ENCODE data around the gene MRGPRX1.
"Not testable (repeated sequence)": the region's sequence is repeated elsewhere in the genome, so short reads cannot be mapped to it uniquely, and the experiment has no call there.

Gene MRGPRX1

DNA sequence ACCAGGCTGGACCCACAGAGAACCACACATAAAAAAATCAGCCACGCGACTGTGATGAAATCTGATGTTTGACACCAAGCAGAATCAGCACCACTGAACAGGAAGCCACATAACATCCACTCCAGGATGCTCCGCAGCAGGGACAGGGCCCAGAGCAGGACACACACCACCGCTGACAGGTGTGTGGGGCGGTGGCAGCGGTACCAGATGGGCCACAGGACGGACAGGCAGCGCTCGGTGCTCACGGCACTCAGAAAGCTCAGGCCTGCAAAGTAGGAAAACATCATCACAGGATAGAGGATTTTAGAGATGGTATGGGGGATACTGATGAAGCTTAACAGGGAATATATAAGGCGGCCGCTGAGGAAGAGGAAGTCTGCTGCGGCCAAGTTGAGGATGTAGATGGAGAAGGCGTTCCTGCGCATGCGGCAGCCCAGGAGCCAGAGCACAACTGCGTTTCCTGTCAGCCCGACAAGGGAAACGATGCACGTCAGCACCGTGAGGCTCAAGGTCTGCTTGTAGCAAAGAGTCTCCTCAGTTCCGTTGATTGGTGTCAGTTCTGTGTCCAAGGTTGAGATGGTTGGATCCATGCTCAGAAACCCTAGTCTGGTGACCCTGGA is 4.9 kb downstream of the MRGPRX1 start:
- Histone ChIP-seq H3K4me1 (ENCODE audit: control insufficient read depth, insufficient read depth, low read length) (no peaks in the 10 kb centered on the region), H3K9me3 (ENCODE audit: control insufficient read depth in 2 of 2, low read length in 2 of 2) (no peaks in the 10 kb centered on the region), H3K27me3 (ENCODE audit: control insufficient read depth in 1 of 2, insufficient read depth in 2 of 2, low read length in 2 of 2) (no peaks in the 10 kb centered on the region), H3K36me3 (ENCODE audit: control insufficient read depth in 2 of 2, insufficient read depth in 2 of 2, low read length in 2 of 2) (no peaks in the 10 kb centered on the region), H3K27ac (ENCODE audit: low read length) (no peak overlapping the region), H3K4me3 (ENCODE audit: low read length in 2 of 2) (no peak overlapping the region), H3K9ac (ENCODE audit: low read length in 2 of 2) (no peak overlapping the region)

DNA sequence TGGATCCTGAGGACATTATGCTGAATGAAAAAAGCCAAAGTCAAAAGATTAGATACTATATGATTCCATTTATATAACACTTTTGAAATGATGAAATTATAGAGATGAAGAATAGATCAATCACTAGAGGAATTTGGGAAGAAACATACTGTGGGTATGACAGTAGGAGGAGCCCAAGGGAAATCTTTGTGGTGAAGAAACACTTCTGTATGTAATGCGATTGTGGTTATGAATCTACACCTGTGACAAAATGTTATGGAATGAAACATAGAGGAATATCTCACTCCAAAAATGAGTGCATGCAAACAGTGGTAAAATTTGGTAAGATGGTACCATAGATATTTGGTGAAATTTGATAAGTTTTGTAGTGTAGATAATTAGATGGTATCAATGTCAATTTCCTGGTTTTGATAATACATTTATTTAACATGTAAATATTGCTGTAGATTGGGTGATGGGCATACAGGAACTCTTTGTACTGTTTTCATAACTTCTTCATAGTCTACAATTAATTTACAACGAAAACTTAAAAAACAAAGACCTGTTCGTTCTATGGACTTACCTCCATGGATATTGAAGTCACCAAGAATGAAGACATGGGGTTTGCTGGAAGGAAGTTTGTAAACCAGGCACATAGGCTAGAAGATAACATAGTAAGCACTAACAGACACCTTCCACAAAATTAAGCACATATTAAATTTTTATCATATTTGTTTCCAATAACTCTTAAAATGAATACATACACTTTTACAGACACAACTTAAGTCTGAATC is 11.5 kb downstream of the MRGPRX1 start:
- Histone ChIP-seq H3K9ac (ENCODE audit: low read length in 2 of 2) (no peak overlapping the region), H3K36me3 (ENCODE audit: control insufficient read depth in 2 of 2, insufficient read depth in 2 of 2, low read length in 2 of 2) (no peaks in the 10 kb centered on the region), H3K27me3 (ENCODE audit: control insufficient read depth in 1 of 2, insufficient read depth in 2 of 2, low read length in 2 of 2) (no peaks in the 10 kb centered on the region), H3K9me3 (ENCODE audit: control insufficient read depth in 2 of 2, low read length in 2 of 2) (no peaks in the 10 kb centered on the region), H3K27ac (ENCODE audit: low read length) (no peak overlapping the region), H3K4me3 (ENCODE audit: low read length in 2 of 2) (no peak overlapping the region), H3K4me1 (ENCODE audit: control insufficient read depth, insufficient read depth, low read length) (no peaks in the 10 kb centered on the region)

DNA sequence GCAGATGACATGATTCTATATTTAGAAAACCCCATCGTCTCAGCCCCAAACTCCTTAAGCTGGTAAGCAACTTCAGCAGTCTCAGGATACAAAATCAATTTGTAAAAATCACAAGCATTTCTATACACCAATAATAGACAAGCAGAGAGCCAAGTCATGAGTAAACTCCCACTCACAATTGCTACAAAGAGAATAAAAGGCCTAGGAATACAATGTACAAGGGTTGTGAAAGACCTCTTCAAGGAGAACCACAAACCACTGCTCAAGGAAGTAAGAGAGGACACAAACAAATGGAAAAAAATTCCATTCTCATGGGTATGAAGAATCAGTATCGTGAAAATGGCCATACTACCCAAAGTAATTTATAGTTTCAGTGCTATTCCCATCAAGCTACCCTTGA is 13.8 kb downstream of the MRGPRX1 start:
- not testable (repeated sequence) for H3K27ac ChIP-seq (ENCODE audit: low read length); H3K9me3 ChIP-seq (ENCODE audit: control insufficient read depth in 2 of 2, low read length in 2 of 2); H3K9ac ChIP-seq (ENCODE audit: low read length in 2 of 2); H3K27me3 ChIP-seq (ENCODE audit: control insufficient read depth in 1 of 2, insufficient read depth in 2 of 2, low read length in 2 of 2); H3K4me1 ChIP-seq (ENCODE audit: control insufficient read depth, insufficient read depth, low read length); H3K36me3 ChIP-seq (ENCODE audit: control insufficient read depth in 2 of 2, insufficient read depth in 2 of 2, low read length in 2 of 2); H3K4me3 ChIP-seq (ENCODE audit: low read length in 2 of 2)

DNA sequence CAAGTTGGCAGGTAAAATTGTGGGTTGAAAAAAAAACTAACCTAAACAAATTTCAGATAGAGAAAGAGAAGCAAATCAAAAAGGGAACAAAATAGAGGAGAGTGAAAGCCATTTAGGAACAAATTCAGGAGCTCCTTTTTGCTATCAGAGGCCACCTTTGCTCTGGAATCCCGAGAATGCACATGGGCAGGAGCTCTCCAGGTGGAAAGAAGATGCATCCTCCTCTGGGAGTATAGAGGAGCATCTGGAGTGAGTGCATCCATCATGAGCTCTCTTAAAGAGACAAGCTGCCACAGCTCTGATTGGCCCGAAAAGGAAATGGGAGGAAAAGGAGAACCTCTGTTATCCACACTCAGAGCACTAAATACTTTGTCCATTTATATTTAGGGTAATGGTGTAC is 26.3 kb downstream of the MRGPRX1 start:
- Histone ChIP-seq H3K27ac (ENCODE audit: low read length) (no peak overlapping the region), H3K4me3 (ENCODE audit: low read length in 2 of 2) (no peak overlapping the region), H3K36me3 (ENCODE audit: control insufficient read depth in 2 of 2, insufficient read depth in 2 of 2, low read length in 2 of 2) (no peaks in the 10 kb centered on the region), H3K9ac (ENCODE audit: low read length in 2 of 2) (no peak overlapping the region), H3K27me3 (ENCODE audit: control insufficient read depth in 1 of 2, insufficient read depth in 2 of 2, low read length in 2 of 2) (no peaks in the 10 kb centered on the region), H3K9me3 (ENCODE audit: control insufficient read depth in 2 of 2, low read length in 2 of 2) (peaks cover 0 to 2% of the 10 kb centered on the region in 2 donors), H3K4me1 (ENCODE audit: control insufficient read depth, insufficient read depth, low read length) (no peaks in the 10 kb centered on the region)

DNA sequence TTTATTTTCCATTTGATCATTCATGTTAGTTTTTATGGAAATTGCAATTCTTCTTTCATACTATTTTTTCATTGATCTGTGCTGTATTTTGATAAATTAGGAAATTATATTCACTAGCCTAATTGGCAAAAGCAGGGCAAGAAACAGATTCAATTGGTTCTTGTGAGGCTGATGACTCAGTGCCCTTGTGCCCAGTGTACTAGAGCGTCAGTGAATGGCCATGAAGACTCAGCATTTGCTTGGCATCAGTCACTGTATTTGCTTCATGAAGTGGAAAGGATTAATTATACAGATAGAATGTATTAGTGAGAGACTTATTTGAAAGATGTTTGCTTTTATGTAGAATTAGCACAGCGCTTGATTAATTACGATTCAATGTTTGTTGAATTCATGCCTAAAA is 31.8 kb downstream of the MRGPRX1 start:
- H3K27ac ChIP-seq (ENCODE audit: low read length), result no peak overlapping the region
- H3K4me1 ChIP-seq (ENCODE audit: control insufficient read depth, insufficient read depth, low read length), result no peaks in the 10 kb centered on the region
- H3K9ac ChIP-seq (ENCODE audit: low read length in 2 of 2), result no peak overlapping the region
- no peaks in the 10 kb centered on the region for H3K27me3 ChIP-seq (ENCODE audit: control insufficient read depth in 1 of 2, insufficient read depth in 2 of 2, low read length in 2 of 2)
- H3K36me3 ChIP-seq (ENCODE audit: control insufficient read depth in 2 of 2, insufficient read depth in 2 of 2, low read length in 2 of 2), result no peaks in the 10 kb centered on the region
- no peak overlapping the region for H3K4me3 ChIP-seq (ENCODE audit: low read length in 2 of 2)
- H3K9me3 ChIP-seq (ENCODE audit: control insufficient read depth in 2 of 2, low read length in 2 of 2), result peaks cover 0 to 2% of the 10 kb centered on the region in 2 donors

DNA sequence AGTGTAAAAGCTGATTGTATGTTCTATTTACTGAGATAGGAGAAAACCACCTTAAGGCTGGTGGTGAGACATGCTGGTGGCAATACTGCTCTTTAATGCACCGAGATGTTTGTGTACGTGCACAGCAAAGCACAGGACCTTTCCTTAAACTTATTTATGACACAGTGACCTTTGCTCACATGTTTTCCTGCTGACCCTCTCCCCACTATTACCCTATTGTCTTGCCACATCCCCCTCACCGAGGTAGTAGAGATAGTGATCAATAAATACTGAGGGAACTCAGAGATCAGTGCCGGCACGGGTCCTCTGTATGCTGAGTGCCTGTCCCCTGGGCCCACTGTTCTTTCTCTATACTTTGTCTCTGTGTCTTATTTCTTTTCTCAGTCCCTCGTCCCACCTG is 38.6 kb downstream of the MRGPRX1 start:
- not testable (repeated sequence) for H3K9ac ChIP-seq (ENCODE audit: low read length in 2 of 2); H3K27ac ChIP-seq (ENCODE audit: low read length); H3K4me3 ChIP-seq (ENCODE audit: low read length in 2 of 2); H3K9me3 ChIP-seq (ENCODE audit: control insufficient read depth in 2 of 2, low read length in 2 of 2); H3K36me3 ChIP-seq (ENCODE audit: control insufficient read depth in 2 of 2, insufficient read depth in 2 of 2, low read length in 2 of 2); H3K27me3 ChIP-seq (ENCODE audit: control insufficient read depth in 1 of 2, insufficient read depth in 2 of 2, low read length in 2 of 2); H3K4me1 ChIP-seq (ENCODE audit: control insufficient read depth, insufficient read depth, low read length)

DNA sequence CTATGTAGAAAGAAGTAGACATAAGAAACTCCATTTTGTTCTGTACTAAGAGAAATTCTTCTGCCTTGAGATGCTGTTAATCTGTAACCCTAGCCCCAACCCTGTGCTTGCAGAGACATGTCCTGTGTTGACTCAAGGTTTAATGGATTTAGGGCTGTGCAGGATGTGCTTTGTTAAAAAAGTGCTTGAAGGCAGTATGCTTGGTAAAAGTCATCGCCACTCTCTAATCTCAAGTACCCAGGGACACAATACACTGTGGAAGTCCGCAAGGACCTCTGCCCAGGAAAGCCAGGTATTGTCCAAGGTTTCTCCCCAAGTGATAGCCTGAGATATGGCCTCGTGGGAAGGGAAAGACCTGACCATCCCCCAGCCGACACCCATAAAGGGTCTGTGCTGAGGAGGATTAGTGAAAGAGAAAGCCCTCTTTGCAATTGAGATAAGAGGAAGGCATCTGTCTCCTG is 39.0 kb downstream of the MRGPRX1 start:
- H3K36me3 ChIP-seq (ENCODE audit: control insufficient read depth in 2 of 2, insufficient read depth in 2 of 2, low read length in 2 of 2); H3K27me3 ChIP-seq (ENCODE audit: control insufficient read depth in 1 of 2, insufficient read depth in 2 of 2, low read length in 2 of 2); H3K4me3 ChIP-seq (ENCODE audit: low read length in 2 of 2); H3K27ac ChIP-seq (ENCODE audit: low read length); H3K4me1 ChIP-seq (ENCODE audit: control insufficient read depth, insufficient read depth, low read length); H3K9me3 ChIP-seq (ENCODE audit: control insufficient read depth in 2 of 2, low read length in 2 of 2); H3K9ac ChIP-seq (ENCODE audit: low read length in 2 of 2): not testable (repeated sequence)

DNA sequence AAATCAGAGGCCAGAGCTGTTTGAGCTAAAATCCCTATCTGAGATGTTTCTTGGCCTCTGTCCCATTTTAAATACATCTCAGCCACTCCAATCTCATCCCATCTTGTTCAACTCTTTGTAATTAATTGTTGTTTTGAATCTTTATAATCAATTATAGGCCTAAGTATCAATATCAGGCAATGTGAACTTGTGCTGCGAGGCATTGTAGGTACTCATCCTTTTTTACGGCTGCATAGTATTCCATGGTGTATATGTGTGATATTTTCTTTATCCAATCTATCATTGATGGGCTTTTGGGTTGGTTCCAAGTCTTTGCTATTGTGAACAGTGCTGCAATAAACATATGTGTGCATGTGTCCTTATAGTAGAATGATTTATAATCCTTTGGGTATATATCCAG is 47.5 kb downstream of the MRGPRX1 start:
- H3K36me3 ChIP-seq (ENCODE audit: control insufficient read depth in 2 of 2, insufficient read depth in 2 of 2, low read length in 2 of 2); H3K27me3 ChIP-seq (ENCODE audit: control insufficient read depth in 1 of 2, insufficient read depth in 2 of 2, low read length in 2 of 2): not testable (repeated sequence)

DNA sequence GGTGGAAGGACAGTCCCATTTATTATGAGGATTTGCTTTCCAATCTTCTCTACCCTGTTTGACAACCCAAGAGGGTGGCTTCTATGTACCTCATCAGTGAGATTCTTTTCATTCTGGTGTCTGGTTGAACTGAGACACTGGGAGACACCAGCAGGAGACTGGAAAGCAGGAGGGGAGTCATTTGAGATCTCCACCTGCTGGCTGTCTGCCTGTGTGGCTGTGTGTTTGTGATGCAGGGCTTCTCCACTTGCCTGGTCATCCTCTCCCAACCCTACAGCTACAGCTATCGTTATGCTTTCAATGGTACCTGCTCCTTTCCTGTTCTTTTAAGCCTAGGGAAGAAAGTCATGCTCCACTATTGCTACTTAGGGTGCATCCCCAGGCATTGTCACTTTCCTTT is 48.6 kb downstream of the MRGPRX1 start:
- Histone ChIP-seq H3K36me3 (ENCODE audit: control insufficient read depth in 2 of 2, insufficient read depth in 2 of 2, low read length in 2 of 2) (no peaks in the 10 kb centered on the region), H3K4me3 (ENCODE audit: low read length in 2 of 2) (no peak overlapping the region), H3K27ac (ENCODE audit: low read length) (no peak overlapping the region), H3K27me3 (ENCODE audit: control insufficient read depth in 1 of 2, insufficient read depth in 2 of 2, low read length in 2 of 2) (no peaks in the 10 kb centered on the region), H3K4me1 (ENCODE audit: control insufficient read depth, insufficient read depth, low read length) (no peaks in the 10 kb centered on the region), H3K9ac (ENCODE audit: low read length in 2 of 2) (no peak overlapping the region), H3K9me3 (ENCODE audit: control insufficient read depth in 2 of 2, low read length in 2 of 2) (no peaks in the 10 kb centered on the region)

More for the DNA sequence above, 47.5 kb downstream of the MRGPRX1 start:
- H3K9me3 ChIP-seq (ENCODE audit: control insufficient read depth in 2 of 2, low read length in 2 of 2); H3K9ac ChIP-seq (ENCODE audit: low read length in 2 of 2); H3K27ac ChIP-seq (ENCODE audit: low read length); H3K4me1 ChIP-seq (ENCODE audit: control insufficient read depth, insufficient read depth, low read length); H3K4me3 ChIP-seq (ENCODE audit: low read length in 2 of 2): not testable (repeated sequence)
